Mesenchymal stem cell (in vitro differentiated cells and primary cell): Measurements from ENCODE around the gene RET. TPM values are rescaled to one million over a fixed set of nuclear protein-coding genes. Genes with fewer than 3 reads are reported as not detected.
A peak's percentile ranks its signal among the peaks of the same experiment; 100 is the strongest.

ENCODE experiments used
- DNase-seq: peaks from one replicate; pipeline ENCODE4 v3.0.0-alpha.2; 2013
- H2AFZ ChIP-seq: one replicate; pipeline ENCODE4 v1.6.1; 2013; ENCODE audit warnings: low read depth, mild to moderate bottlenecking, control low read depth, inconsistent platforms, low read length, moderate library complexity
- H2AK5ac ChIP-seq: 2 replicates; pipeline ENCODE4 v1.6.1; 2013; ENCODE audit warnings: low read length, moderate library complexity, mild to moderate bottlenecking, inconsistent platforms; ENCODE audit not compliant: severe bottlenecking
- H2BK120ac ChIP-seq: one replicate; pipeline ENCODE4 v1.6.1; 2013; ENCODE audit warnings: low read depth, mild to moderate bottlenecking, inconsistent platforms, low read length, moderate library complexity
- H2BK12ac ChIP-seq, 2 experiments: one replicate each; pipeline ENCODE4 v1.6.1; 2013; ENCODE audit warnings: inconsistent platforms in 2 of 2, low read length in 2 of 2, mild to moderate bottlenecking in 2 of 2, moderate library complexity in 2 of 2, control low read depth in 1 of 2
- H2BK15ac ChIP-seq: one replicate; pipeline ENCODE4 v1.6.1; 2013; ENCODE audit warnings: mild to moderate bottlenecking, low read depth, inconsistent platforms; ENCODE audit not compliant: poor library complexity, severe bottlenecking
- H2BK5ac ChIP-seq: 2 replicates; pipeline ENCODE4 v1.6.1; 2013; ENCODE audit warnings: low read depth, mild to moderate bottlenecking, low read length, control low read depth, inconsistent platforms; ENCODE audit not compliant: poor library complexity, severe bottlenecking
- H3K14ac ChIP-seq, 2 experiments: one replicate each; pipeline ENCODE4 v1.6.1; 2013; ENCODE audit warnings: inconsistent platforms in 2 of 2, low read length in 2 of 2, control low read depth in 1 of 2, mild to moderate bottlenecking in 1 of 2, moderate library complexity in 1 of 2
- H3K18ac ChIP-seq, 2 experiments: one replicate each; pipeline ENCODE4 v1.6.1; 2013; ENCODE audit warnings: inconsistent platforms in 2 of 2, low read length in 2 of 2, control low read depth in 1 of 2, low read depth in 1 of 2, mild to moderate bottlenecking in 1 of 2
- H3K23ac ChIP-seq, 2 experiments: one replicate each; pipeline ENCODE4 v1.6.1; 2013; ENCODE audit warnings: inconsistent platforms in 2 of 2, low read length in 2 of 2, mild to moderate bottlenecking in 2 of 2, moderate library complexity in 2 of 2, control low read depth in 1 of 2
- H3K27ac ChIP-seq: 2 replicates; pipeline ENCODE4 v1.5.1; 2013; ENCODE audit warnings: mild to moderate bottlenecking, moderate library complexity, low read length, control low read depth, inconsistent platforms; ENCODE audit not compliant: poor library complexity, severe bottlenecking
- H3K27me3 ChIP-seq, 2 experiments: 2 replicates each; pipeline versions ENCODE4 v1.6.1 to v1.7.0; 2013; ENCODE audit warnings: low read length in 2 of 2, mild to moderate bottlenecking in 2 of 2, moderate library complexity in 2 of 2, control low read depth in 1 of 2, inconsistent platforms in 1 of 2; ENCODE audit not compliant: control insufficient read depth in 1 of 2, insufficient read depth in 1 of 2
- H3K36me3 ChIP-seq, 2 experiments: 2 replicates each; pipeline versions ENCODE4 v1.6.1 to v1.7.0; 2013; ENCODE audit warnings: low read length in 2 of 2, control low read depth in 1 of 2, inconsistent platforms in 1 of 2, low read depth in 1 of 2, mild to moderate bottlenecking in 1 of 2; ENCODE audit not compliant: insufficient read depth in 2 of 2, control insufficient read depth in 1 of 2
- H3K4ac ChIP-seq, 2 experiments: one replicate each; pipeline ENCODE4 v1.6.1; 2013; ENCODE audit warnings: inconsistent platforms in 2 of 2, low read length in 2 of 2, mild to moderate bottlenecking in 2 of 2, moderate library complexity in 2 of 2, control low read depth in 1 of 2, low read depth in 1 of 2
- H3K4me1 ChIP-seq: 2 replicates; pipeline ENCODE4 v1.6.1; 2013; ENCODE audit warnings: low read depth, low read length, control low read depth; ENCODE audit not compliant: control insufficient read depth, insufficient read depth
- H3K4me2 ChIP-seq: 2 replicates; pipeline ENCODE4 v1.6.1; 2013; ENCODE audit warnings: low read length, mild to moderate bottlenecking, inconsistent platforms; ENCODE audit not compliant: poor library complexity, severe bottlenecking
- H3K4me3 ChIP-seq, 2 experiments: 2 replicates each; pipeline versions ENCODE4 v1.5.1 to v1.7.0; 2013; ENCODE audit warnings: low read length in 2 of 2, mild to moderate bottlenecking in 2 of 2, control low read depth in 1 of 2, low read depth in 1 of 2; ENCODE audit not compliant: insufficient read depth in 1 of 2
- H3K79me1 ChIP-seq: replicated peaks from 2 replicates; pipeline ENCODE4 v1.6.1; 2013; ENCODE audit warnings: mild to moderate bottlenecking, control low read depth, low read length, inconsistent platforms; ENCODE audit not compliant: poor library complexity, severe bottlenecking
- H3K9ac ChIP-seq: 2 replicates; pipeline ENCODE4 v1.7.0; 2013; ENCODE audit warnings: mild to moderate bottlenecking, low read length, moderate library complexity
- H3K9me3 ChIP-seq: 2 replicates; pipeline ENCODE4 v1.7.0; 2013; ENCODE audit warnings: mild to moderate bottlenecking, low read length; ENCODE audit not compliant: control insufficient read depth
- H4K8ac ChIP-seq: one replicate; pipeline ENCODE4 v1.6.1; 2013; ENCODE audit warnings: inconsistent platforms, mild to moderate bottlenecking, low read length, moderate library complexity
- H4K91ac ChIP-seq: one replicate; pipeline ENCODE4 v1.6.1; 2013; ENCODE audit warnings: mild to moderate bottlenecking, low read length, inconsistent platforms
- WGBS: methylation state at CpG from one replicate; pipeline ENCODE4 v1.1.7; 2013; ENCODE audit warnings: mixed read lengths; 5-methylcytosine and 5-hydroxymethylcytosine counted together
- polyA plus RNA-seq, 2 experiments: library from polyadenylated mRNA; stranded (reverse); fragments of 200-250 nt; gene quantifications; one replicate each; pipeline ENCODE4 v1.2.3, GENCODE V29; 2013

RET gene
- polyA plus RNA-seq (2013, experiment 1 of 2) = 0.29 TPM
- 0.42 TPM for polyA plus RNA-seq (2013, experiment 2 of 2)

DNA sequence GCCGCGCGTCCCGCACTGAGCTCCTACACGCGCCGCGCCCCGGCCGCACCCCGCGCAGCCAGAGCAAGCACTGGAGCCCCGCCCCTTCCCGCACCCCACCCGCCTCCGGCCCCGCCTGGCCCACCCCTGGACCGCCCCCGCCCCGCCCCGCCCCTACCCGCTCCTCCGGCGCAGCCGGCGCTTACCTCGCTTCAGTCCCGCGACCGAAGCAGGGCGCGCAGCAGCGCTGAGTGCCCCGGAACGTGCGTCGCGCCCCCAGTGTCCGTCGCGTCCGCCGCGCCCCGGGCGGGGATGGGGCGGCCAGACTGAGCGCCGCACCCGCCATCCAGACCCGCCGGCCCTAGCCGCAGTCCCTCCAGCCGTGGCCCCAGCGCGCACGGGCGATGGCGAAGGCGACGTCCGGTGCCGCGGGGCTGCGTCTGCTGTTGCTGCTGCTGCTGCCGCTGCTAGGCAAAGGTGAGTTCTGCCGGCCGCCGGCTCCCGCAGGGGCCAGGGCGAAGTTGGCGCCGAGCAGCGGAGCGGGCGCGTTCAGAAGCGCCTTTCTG is at the start of gene RET:
Gene RET (plus strand): TSS at position 194 of the 545 bp plus-strand sequence. CDS start 190 bp downstream, at position 384.
- Histone ChIP-seq H4K8ac (no peak within 1 kb of the TSS), H2BK12ac (no peak within 1 kb of the TSS)

GRCh38 chr10:43027331-43027955 is 49.4 kb upstream of the RET start:
- H3K4me3 ChIP-seq = no peak overlapping the region
- H3K4ac ChIP-seq = no peak overlapping the region
- no peak overlapping the region for H3K14ac ChIP-seq
- no peak overlapping the region for H4K8ac ChIP-seq
- H3K9me3 ChIP-seq = peaks cover 7% of the 10 kb centered on the region
- DNase-seq = no peak
- H2BK15ac ChIP-seq = no peak overlapping the region
- H3K79me1 ChIP-seq = no peaks in the 10 kb centered on the region
- no peak overlapping the region for H3K23ac ChIP-seq
- H2AK5ac ChIP-seq = no peak overlapping the region
- no peak overlapping the region for H3K27ac ChIP-seq
- H3K4me2 ChIP-seq = no peak overlapping the region
- H3K4me1 ChIP-seq = peaks cover 10% of the 10 kb centered on the region
- H3K36me3 ChIP-seq = no peaks in the 10 kb centered on the region
- H2BK12ac ChIP-seq = no peak overlapping the region
- no peak overlapping the region for H2AFZ ChIP-seq
- H3K27me3 ChIP-seq = peaks cover 24 to 43% of the 10 kb centered on the region in 2 experiments
- 86% methylated on average over 10 of the region's 11 CpGs for WGBS
- H3K9ac ChIP-seq = no peak overlapping the region
- H2BK120ac ChIP-seq = no peak overlapping the region
- no peak overlapping the region for H3K18ac ChIP-seq
- H2BK5ac ChIP-seq = no peak overlapping the region
- H4K91ac ChIP-seq = peak overlapping the region; percentile 72

More for the DNA sequence above, at the start of gene RET:
- Histone ChIP-seq H2AFZ (no peak within 1 kb of the TSS), H4K91ac (no peak within 1 kb of the TSS), H3K23ac (no peak within 1 kb of the TSS), H3K27ac (no peak within 1 kb of the TSS), H3K4ac (no peak within 1 kb of the TSS), H3K4me2 (peak within 1 kb of the TSS; percentile 69), H3K27me3 (peaks cover 72 to 78% of the 10 kb centered on the region in 2 experiments), H3K4me1 (peaks cover 17% of the 10 kb centered on the region), H2AK5ac (no peak within 1 kb of the TSS), H3K14ac (no peak within 1 kb of the TSS), H3K9ac (no peak within 1 kb of the TSS), H3K18ac (no peak within 1 kb of the TSS), H3K4me3 (peak within 1 kb of the TSS; percentile 34 to 37), H2BK5ac (no peak within 1 kb of the TSS), H2BK15ac (no peak within 1 kb of the TSS), H3K36me3 (no peaks in the 10 kb centered on the region), H3K79me1 (no peaks in the 10 kb centered on the region), H2BK120ac (no peak within 1 kb of the TSS), H3K9me3 (no peaks in the 10 kb centered on the region)
- DNase-seq = no peak
- 0% methylated on average over 25 of the region's 78 CpGs for WGBS

DNA sequence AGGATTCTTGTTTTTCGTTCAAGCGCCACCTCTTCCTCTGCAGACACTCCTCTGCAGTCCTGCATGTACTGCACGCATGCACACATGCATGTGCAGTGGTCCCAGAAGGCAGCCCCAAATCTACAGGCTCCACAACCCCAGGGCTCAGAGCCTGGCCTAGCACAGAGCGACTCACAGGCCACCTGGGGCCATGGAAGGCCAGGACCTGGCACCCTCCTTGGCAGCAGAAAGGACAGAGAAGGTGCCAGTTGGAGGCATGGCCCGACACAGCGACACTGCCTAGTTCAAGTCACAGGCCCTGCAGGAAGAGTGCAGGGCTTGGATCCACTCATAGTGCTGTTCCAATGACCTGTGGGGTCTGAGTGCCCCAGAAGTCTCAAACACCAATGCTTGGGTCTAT is 48.7 kb upstream of the RET start:
- no peak overlapping the region for H3K4ac ChIP-seq
- peaks cover 14% of the 10 kb centered on the region for H3K9me3 ChIP-seq
- H3K27me3 ChIP-seq = peaks cover 24 to 37% of the 10 kb centered on the region in 2 experiments
- no peaks in the 10 kb centered on the region for H3K79me1 ChIP-seq
- no peak overlapping the region for H2AK5ac ChIP-seq
- H3K23ac ChIP-seq = no peak overlapping the region
- peaks cover 10% of the 10 kb centered on the region for H3K4me1 ChIP-seq
- no peak for DNase-seq
- H3K4me3 ChIP-seq = no peak overlapping the region
- H3K36me3 ChIP-seq = no peaks in the 10 kb centered on the region
- H4K8ac ChIP-seq = no peak overlapping the region
- H3K14ac ChIP-seq = peak overlapping the region in 1 of 2 experiments; percentile 12
- no peak overlapping the region for H3K9ac ChIP-seq
- H2AFZ ChIP-seq = no peak overlapping the region
- H2BK5ac ChIP-seq = no peak overlapping the region
- no peak overlapping the region for H3K18ac ChIP-seq
- no peak overlapping the region for H3K4me2 ChIP-seq
- no peak overlapping the region for H2BK12ac ChIP-seq
- WGBS = 76% methylated on average over 6 of the region's 6 CpGs
- no peak overlapping the region for H3K27ac ChIP-seq
- H2BK120ac ChIP-seq = no peak overlapping the region
- H2BK15ac ChIP-seq = no peak overlapping the region
- H4K91ac ChIP-seq = no peak overlapping the region

GRCh38 chr10:43029043-43029442 is 47.8 kb upstream of the RET start:
- Histone ChIP-seq H2AK5ac (no peak overlapping the region), H3K9me3 (peaks cover 18% of the 10 kb centered on the region), H3K4ac (no peak overlapping the region), H3K27me3 (peaks cover 24 to 35% of the 10 kb centered on the region in 2 experiments), H2BK12ac (no peak overlapping the region), H3K14ac (no peak overlapping the region), H3K4me1 (peaks cover 10% of the 10 kb centered on the region), H3K4me2 (no peak overlapping the region), H2BK5ac (no peak overlapping the region), H3K23ac (no peak overlapping the region), H3K27ac (no peak overlapping the region), H2AFZ (no peak overlapping the region), H2BK120ac (no peak overlapping the region), H4K91ac (no peak overlapping the region), H3K9ac (no peak overlapping the region), H4K8ac (no peak overlapping the region), H3K18ac (no peak overlapping the region), H2BK15ac (no peak overlapping the region), H3K36me3 (no peaks in the 10 kb centered on the region), H3K4me3 (no peak overlapping the region), H3K79me1 (no peaks in the 10 kb centered on the region)
- no peak for DNase-seq
- WGBS = 83% methylated on average over 7 of the region's 7 CpGs
